Breast epithelium (tissue), 3 donors: ENCODE data around the gene LAMA3.

Source experiments
- POLR2A ChIP-seq: fragments of 450-650 bp; IDR thresholded peaks from one replicate; pipeline ENCODE4 v1.6.1; 2016; ENCODE audit warnings: antibody characterized with exemption, mild to moderate bottlenecking, moderate library complexity
- POLR2AphosphoS5 ChIP-seq, 3 donors: sonication (generic); formaldehyde crosslinking; IDR thresholded peaks; one replicate each; pipeline ENCODE4 v1.6.1; 2017; ENCODE audit warnings: antibody characterized with exemption in 3 of 3
- TF ChIP-seq, protein P1 (sequence below), 3 donors: fragments of 450-650 bp; IDR thresholded peaks; one replicate each; pipeline ENCODE4 v1.5.1; 2016 to 2017; ENCODE audit warnings: antibody characterized with exemption in 3 of 3, mild to moderate bottlenecking in 3 of 3, moderate library complexity in 3 of 3

DNA sequence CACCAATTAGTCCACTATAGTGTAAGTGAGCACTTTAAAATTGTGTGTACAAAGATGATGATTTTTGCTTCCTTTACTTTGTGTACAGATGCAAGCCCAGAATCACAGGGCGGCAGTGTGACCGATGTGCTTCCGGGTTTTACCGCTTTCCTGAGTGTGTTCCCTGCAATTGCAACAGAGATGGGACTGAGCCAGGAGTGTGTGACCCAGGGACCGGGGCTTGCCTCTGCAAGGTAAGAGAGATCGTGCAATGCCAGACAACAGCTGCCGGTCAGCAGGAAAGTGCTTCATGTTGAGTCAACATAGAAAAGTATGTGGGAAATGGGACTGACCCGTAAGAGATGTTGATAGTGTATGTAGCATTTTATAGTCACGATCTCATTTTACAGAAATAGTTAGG lies 168.5 kb downstream of the LAMA3 start:
- TF ChIP-seq, protein P1, sequence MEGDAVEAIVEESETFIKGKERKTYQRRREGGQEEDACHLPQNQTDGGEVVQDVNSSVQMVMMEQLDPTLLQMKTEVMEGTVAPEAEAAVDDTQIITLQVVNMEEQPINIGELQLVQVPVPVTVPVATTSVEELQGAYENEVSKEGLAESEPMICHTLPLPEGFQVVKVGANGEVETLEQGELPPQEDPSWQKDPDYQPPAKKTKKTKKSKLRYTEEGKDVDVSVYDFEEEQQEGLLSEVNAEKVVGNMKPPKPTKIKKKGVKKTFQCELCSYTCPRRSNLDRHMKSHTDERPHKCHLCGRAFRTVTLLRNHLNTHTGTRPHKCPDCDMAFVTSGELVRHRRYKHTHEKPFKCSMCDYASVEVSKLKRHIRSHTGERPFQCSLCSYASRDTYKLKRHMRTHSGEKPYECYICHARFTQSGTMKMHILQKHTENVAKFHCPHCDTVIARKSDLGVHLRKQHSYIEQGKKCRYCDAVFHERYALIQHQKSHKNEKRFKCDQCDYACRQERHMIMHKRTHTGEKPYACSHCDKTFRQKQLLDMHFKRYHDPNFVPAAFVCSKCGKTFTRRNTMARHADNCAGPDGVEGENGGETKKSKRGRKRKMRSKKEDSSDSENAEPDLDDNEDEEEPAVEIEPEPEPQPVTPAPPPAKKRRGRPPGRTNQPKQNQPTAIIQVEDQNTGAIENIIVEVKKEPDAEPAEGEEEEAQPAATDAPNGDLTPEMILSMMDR (IDR thresholded peaks at IDR 0.05), result no peak
- TF ChIP-seq POLR2A, result no peak
- no peak for TF ChIP-seq POLR2AphosphoS5 (IDR thresholded peaks at IDR 0.05)
